HEK293T (cell line): ENCODE measurements around the gene DCTD.

Source experiments
- CTCF ChIA-PET: fragments of 350-600 bp; formaldehyde crosslinking; extraction: SDS; loops from one replicate; lab custom pipeline; 2021; ENCODE audit warnings: antibody characterized with exemption, inconsistent platforms; lab: Yijun Ruan, JAX
- POLR2A ChIA-PET: fragments of 350-600 bp; formaldehyde crosslinking; extraction: SDS; loops from one replicate; lab custom pipeline; 2020; ENCODE audit warnings: antibody characterized with exemption, inconsistent platforms; lab: Yijun Ruan, JAX
- DNase-seq: peaks from one replicate; pipeline ENCODE4 v3.0.0; 2012; ENCODE audit warnings: mixed read lengths; ENCODE audit errors: extremely low spot score
- ARNT ChIP-seq: fragments of 450-650 bp; IDR thresholded peaks from 2 replicates; pipeline ENCODE4 v1.6.1; 2017; ENCODE audit warnings: mild to moderate bottlenecking
- BHLHE40 ChIP-seq: fragments of 450-650 bp; IDR thresholded peaks from 2 replicates; pipeline ENCODE4 v1.6.1; 2016; ENCODE audit warnings: mild to moderate bottlenecking, moderate library complexity, borderline replicate concordance
- CTBP1 ChIP-seq: fragments of 450-650 bp; IDR thresholded peaks from 2 replicates; pipeline ENCODE4 v1.6.1; 2016; ENCODE audit warnings: borderline replicate concordance
- ELF4 ChIP-seq: fragments of 450-650 bp; IDR thresholded peaks from 2 replicates; pipeline ENCODE4 v1.6.1; 2017; ENCODE audit warnings: antibody characterized with exemption
- FOXA1 ChIP-seq: fragments of 450-650 bp; IDR thresholded peaks from 2 replicates; pipeline ENCODE4 v1.6.1; 2016; ENCODE audit warnings: mild to moderate bottlenecking
- FOXK2 ChIP-seq: fragments of 450-650 bp; IDR thresholded peaks from 2 replicates; pipeline ENCODE4 v1.6.1; 2016; ENCODE audit warnings: mild to moderate bottlenecking
- FOXM1 ChIP-seq: fragments of 450-650 bp; IDR thresholded peaks from 2 replicates; pipeline ENCODE4 v1.6.1; 2017; ENCODE audit warnings: mild to moderate bottlenecking, borderline replicate concordance
- HDGF ChIP-seq: fragments of 450-650 bp; IDR thresholded peaks from 2 replicates; pipeline ENCODE4 v1.6.1; 2017; ENCODE audit warnings: antibody characterized with exemption, borderline replicate concordance
- L3MBTL2 ChIP-seq: fragments of 450-650 bp; conservative IDR thresholded peaks from 2 replicates; pipeline ENCODE4 v1.6.1; 2016; ENCODE audit warnings: mild to moderate bottlenecking
- LEF1 ChIP-seq: fragments of 450-650 bp; IDR thresholded peaks from 2 replicates; pipeline ENCODE4 v1.6.1; 2017; ENCODE audit warnings: mild to moderate bottlenecking, borderline replicate concordance
- NFRKB ChIP-seq: fragments of 450-650 bp; IDR thresholded peaks from 2 replicates; pipeline ENCODE4 v1.6.1; 2016; ENCODE audit warnings: mild to moderate bottlenecking, moderate library complexity
- PKNOX1 ChIP-seq: fragments of 450-650 bp; IDR thresholded peaks from 2 replicates; pipeline ENCODE4 v1.6.1; 2016
- SP1 ChIP-seq: fragments of 450-650 bp; IDR thresholded peaks from 2 replicates; pipeline ENCODE4 v1.6.1; 2017
- SUZ12 ChIP-seq: fragments of 450-650 bp; IDR thresholded peaks from 2 replicates; pipeline ENCODE4 v1.6.1; 2016; ENCODE audit warnings: mild to moderate bottlenecking
- TARDBP ChIP-seq: fragments of 450-650 bp; IDR thresholded peaks from 2 replicates; pipeline ENCODE4 v1.6.1; 2016
- ZNF384 ChIP-seq: fragments of 450-650 bp; IDR thresholded peaks from 2 replicates; pipeline ENCODE4 v1.6.1; 2016

Gene DCTD

GRCh38 chr4:182894681-182895275 lies 22.4 kb downstream of the DCTD start:
- ChIA-PET CTCF (no interaction called here), POLR2A (interaction anchor here (1.2 kb wide), 1 partner anchor 23 kb away, joined by 3 read pairs; no protein-coding TSS in a partner anchor)
- no peak for TF ChIP-seq TARDBP
- no peak for TF ChIP-seq ZNF384
- no peak for TF ChIP-seq L3MBTL2
- TF ChIP-seq FOXM1: no peak
- no peak for TF ChIP-seq SP1
- no peak for TF ChIP-seq FOXA1
- TF ChIP-seq ELF4: no peak
- no peak for TF ChIP-seq LEF1
- DNase-seq: no peak

- POLR2A ChIA-PET: no interaction called here
- CTCF ChIA-PET: no interaction called here
- DNase-seq: no peak
- TF ChIP-seq NFRKB (no peak), BHLHE40 (no peak), LEF1 (no peak), HDGF (no peak), TARDBP (no peak), ZNF384 (no peak)
Measured at GRCh38 chr4:182893474-182894080, 23.6 kb downstream of the DCTD start.

- CTCF ChIA-PET: no interaction called here
- POLR2A ChIA-PET: no interaction called here
- TF ChIP-seq FOXA1 (no peak), PKNOX1 (no peak), ZNF384 (no peak), CTBP1 (no peak), ELF4 (no peak), FOXM1 (no peak), ARNT (no peak), L3MBTL2 (no peak), SP1 (no peak), FOXK2 (no peak), NFRKB (no peak)
- no peak for DNase-seq
Measured at GRCh38 chr4:182893047-182893446, 24.1 kb downstream of the DCTD start.

GRCh38 chr4:182890202-182890601 lies 27.0 kb downstream of the DCTD start:
- DNase-seq: no peak
- ChIA-PET POLR2A (no interaction called here), CTCF (no interaction called here)
- no peak for TF ChIP-seq ZNF384
- TF ChIP-seq FOXM1: no peak
- no peak for TF ChIP-seq FOXK2
- TF ChIP-seq PKNOX1: no peak
- TF ChIP-seq ARNT: no peak
- TF ChIP-seq LEF1: no peak
- no peak for TF ChIP-seq BHLHE40
- no peak for TF ChIP-seq L3MBTL2
- TF ChIP-seq TARDBP: no peak
- TF ChIP-seq CTBP1: no peak
- no peak for TF ChIP-seq NFRKB
- no peak for TF ChIP-seq SP1
- no peak for TF ChIP-seq HDGF

- ChIA-PET POLR2A (no interaction called here), CTCF (no interaction called here)
- no peak for DNase-seq
- TF ChIP-seq BHLHE40 (no peak), ARNT (no peak), TARDBP (no peak), ELF4 (no peak), HDGF (no peak), NFRKB (no peak), L3MBTL2 (no peak), FOXK2 (no peak)
Measured at GRCh38 chr4:182888891-182889290, 28.3 kb downstream of the DCTD start.

- CTCF ChIA-PET: no interaction called here
- TF ChIP-seq LEF1 (no peak), L3MBTL2 (no peak), FOXA1 (no peak), BHLHE40 (no peak), CTBP1 (no peak), SUZ12 (no peak), PKNOX1 (no peak), TARDBP (no peak), ZNF384 (no peak), FOXM1 (no peak), SP1 (no peak), FOXK2 (no peak), ELF4 (no peak), HDGF (no peak)
- DNase-seq: no peak
- POLR2A ChIA-PET: no interaction called here
Measured at GRCh38 chr4:182886768-182887167, 30.4 kb downstream of the DCTD start.
